ENCODE results near the gene RFPL3.
"Not testable (repeated sequence)": the region's sequence is repeated elsewhere in the genome, so short reads cannot be mapped to it uniquely, and the experiment has no call there.

Gene RFPL3

GRCh38 chr22:32336121-32336603 is 21.5 kb upstream of the RFPL3 start:
- in situ Hi-C loops (cut with HindIII; ENCODE audit: low pct_ligation_motif_present, low sequenced_read_pairs) = no loop called here
- no peak for TF ChIP-seq CTCF (IDR thresholded peaks at IDR 0.05; ENCODE audit: low read depth, low read length, missing control alignments)
- H3K27me3 ChIP-seq (replicated peaks) = no peaks in the 10 kb centered on the region
- no peak for DNase-seq
- H3K4me3 ChIP-seq (ENCODE audit: low read depth, low read length) = no peak overlapping the region
- H3K36me3 ChIP-seq (replicated peaks) = no peaks in the 10 kb centered on the region
- H3K27ac ChIP-seq = no peak overlapping the region

GRCh38 chr22:32336771-32337424 is 20.8 kb upstream of the RFPL3 start:
- no peak overlapping the region for H3K4me3 ChIP-seq (ENCODE audit: low read depth, low read length)
- in situ Hi-C loops (cut with HindIII; ENCODE audit: low pct_ligation_motif_present, low sequenced_read_pairs) = no loop called here
- H3K27ac ChIP-seq = no peak overlapping the region
- TF ChIP-seq CTCF (IDR thresholded peaks at IDR 0.05; ENCODE audit: low read depth, low read length, missing control alignments) = no peak
- no peaks in the 10 kb centered on the region for H3K36me3 ChIP-seq (replicated peaks)
- no peaks in the 10 kb centered on the region for H3K27me3 ChIP-seq (replicated peaks)
- no peak for DNase-seq

- in situ Hi-C loops (cut with HindIII; ENCODE audit: low pct_ligation_motif_present, low sequenced_read_pairs); DNase-seq; H3K27me3 ChIP-seq (replicated peaks); H3K4me3 ChIP-seq (ENCODE audit: low read depth, low read length); H3K36me3 ChIP-seq (replicated peaks); H3K27ac ChIP-seq: not testable (repeated sequence)
These were observed 20.2 kb upstream of the RFPL3 start for GRCh38 chr22:32337425-32337824.

GRCh38 chr22:32338757-32339156 is 18.9 kb upstream of the RFPL3 start:
- TF ChIP-seq CTCF (IDR thresholded peaks at IDR 0.05; ENCODE audit: low read depth, low read length, missing control alignments) = no peak
- H3K27ac ChIP-seq = no peak overlapping the region
- no peak overlapping the region for H3K4me3 ChIP-seq (ENCODE audit: low read depth, low read length)
- H3K36me3 ChIP-seq (replicated peaks) = no peaks in the 10 kb centered on the region
- no peak for DNase-seq
- in situ Hi-C loops (cut with HindIII; ENCODE audit: low pct_ligation_motif_present, low sequenced_read_pairs) = no loop called here
- no peaks in the 10 kb centered on the region for H3K27me3 ChIP-seq (replicated peaks)

- in situ Hi-C loops (cut with HindIII; ENCODE audit: low pct_ligation_motif_present, low sequenced_read_pairs) = no loop called here
- Histone ChIP-seq H3K27me3 (replicated peaks) (no peaks in the 10 kb centered on the region), H3K36me3 (replicated peaks) (no peaks in the 10 kb centered on the region), H3K27ac (no peak overlapping the region), H3K4me3 (ENCODE audit: low read depth, low read length) (no peak overlapping the region)
- no peak for DNase-seq
- no peak for TF ChIP-seq CTCF (IDR thresholded peaks at IDR 0.05; ENCODE audit: low read depth, low read length, missing control alignments)
These were observed 18.3 kb upstream of the RFPL3 start for GRCh38 chr22:32339190-32340012.

- no peak for TF ChIP-seq CTCF (IDR thresholded peaks at IDR 0.05; ENCODE audit: low read depth, low read length, missing control alignments)
- Histone ChIP-seq H3K36me3 (replicated peaks) (no peaks in the 10 kb centered on the region), H3K4me3 (ENCODE audit: low read depth, low read length) (no peak overlapping the region), H3K27me3 (replicated peaks) (no peaks in the 10 kb centered on the region), H3K27ac (no peak overlapping the region)
- in situ Hi-C loops (cut with HindIII; ENCODE audit: low pct_ligation_motif_present, low sequenced_read_pairs) = no loop called here
- DNase-seq = no peak
These were observed 17.3 kb upstream of the RFPL3 start for GRCh38 chr22:32340411-32340810.

Measured in brain microvascular endothelial cell (primary cell).